GM18870 (cell line): ENCODE data around the gene TSKS.

ENCODE experiments used
- ATAC-seq: cut with Tn5 transposase; IDR thresholded peaks from one replicate; pipeline ENCODE4 v1.9.1; 2021; ENCODE audit warnings: moderate library complexity; ENCODE audit not compliant: unreplicated experiment

Gene TSKS

DNA sequence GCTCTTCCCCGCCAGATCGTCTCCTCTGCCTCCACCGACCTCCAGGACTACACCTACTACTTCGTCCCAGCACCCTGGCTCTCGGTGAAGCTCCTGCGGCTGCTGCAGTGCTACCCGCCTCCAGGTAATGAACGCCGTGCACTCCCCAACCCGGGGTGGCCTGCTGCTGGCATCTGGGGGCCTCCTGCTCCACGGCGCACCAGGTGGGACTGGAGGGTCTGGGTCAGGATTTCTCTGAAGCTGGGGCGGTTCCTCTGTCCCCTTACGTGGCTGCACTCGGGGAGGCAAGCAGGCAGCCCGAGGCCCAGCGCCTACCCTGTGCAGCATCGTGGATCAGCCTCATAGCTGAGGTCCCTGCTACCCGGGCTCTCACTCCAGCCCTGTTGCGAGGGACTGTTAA is 32.5 kb upstream of the TSKS start:
- ATAC-seq = no peak

DNA sequence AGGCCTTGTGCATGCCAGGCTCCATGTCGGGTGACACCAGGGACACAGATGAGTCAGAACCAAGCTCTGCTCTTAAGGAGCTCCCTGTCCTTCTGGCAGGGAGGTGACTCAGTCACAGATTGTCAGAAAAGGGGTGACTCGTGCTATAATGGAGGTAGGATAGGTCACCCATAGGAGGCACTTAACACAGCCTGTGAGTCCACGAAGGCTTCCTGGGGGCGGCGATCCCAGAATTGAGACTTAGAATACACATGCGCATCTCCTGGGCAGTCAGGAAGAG is 30.4 kb upstream of the TSKS start:
- ATAC-seq = no peak

DNA sequence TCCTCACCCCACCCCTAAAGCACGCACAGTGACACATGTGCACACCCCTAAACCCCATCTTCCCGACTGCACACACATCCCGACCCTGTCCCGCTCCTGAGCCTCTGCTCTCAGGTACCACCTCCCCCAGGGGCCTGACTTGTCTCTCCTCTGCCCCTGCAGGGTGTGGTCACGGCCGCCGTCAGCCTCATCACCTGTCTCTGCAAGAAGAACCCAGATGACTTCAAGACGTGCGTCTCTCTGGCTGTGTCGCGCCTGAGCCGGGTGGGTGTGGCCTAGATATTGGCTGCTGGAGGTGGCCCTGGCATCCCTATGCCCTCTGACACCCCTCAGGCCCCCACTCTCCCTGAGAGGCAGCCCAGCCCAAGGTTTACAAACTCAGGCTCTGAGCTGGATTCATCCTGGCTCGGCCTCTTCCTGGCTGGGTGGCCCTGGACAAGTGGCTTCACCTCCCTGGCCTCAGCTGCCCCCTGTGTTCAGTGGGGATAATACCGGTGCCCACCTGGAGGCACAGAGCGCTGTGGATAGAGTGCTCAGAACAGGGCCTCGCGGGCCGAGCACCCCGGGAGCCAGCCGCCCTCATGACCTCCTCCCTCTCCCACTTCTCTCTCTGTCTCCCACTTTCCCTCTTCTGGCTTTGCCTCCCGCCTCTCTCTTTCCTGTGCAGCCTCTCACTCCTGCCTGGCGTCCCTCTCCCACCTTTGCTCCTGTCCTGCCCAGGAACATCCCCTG is 29.9 kb upstream of the TSKS start:
- no peak for ATAC-seq

DNA sequence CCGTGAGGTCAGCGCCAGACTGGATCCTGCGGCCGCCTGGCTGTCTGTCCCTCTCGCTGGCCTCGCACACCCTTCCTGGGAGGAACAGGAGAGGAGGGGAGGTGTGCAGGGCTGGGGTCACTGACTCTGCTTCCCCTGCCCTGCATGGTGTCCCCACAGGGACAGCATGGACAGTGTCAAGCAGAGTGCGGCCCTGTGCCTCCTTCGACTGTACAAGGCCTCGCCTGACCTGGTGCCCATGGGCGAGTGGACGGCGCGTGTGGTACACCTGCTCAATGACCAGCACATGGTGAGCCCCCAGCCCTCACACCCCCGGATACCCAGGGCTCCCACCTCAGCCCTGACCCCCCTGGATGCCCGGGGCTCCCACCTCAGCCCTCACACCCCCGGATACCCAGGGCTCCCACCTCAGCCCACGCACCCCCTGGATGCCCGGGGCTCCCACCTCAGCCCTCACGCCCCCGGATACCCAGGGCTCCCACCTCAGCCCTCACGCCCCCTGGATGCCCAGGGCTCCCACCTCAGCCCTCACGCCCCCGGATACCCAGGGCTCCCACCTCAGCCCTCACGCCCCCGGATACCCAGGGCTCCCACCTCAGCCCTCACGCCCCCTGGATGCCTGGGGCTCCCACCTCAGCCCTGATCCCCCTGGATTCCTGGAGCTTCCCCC is 28.8 kb upstream of the TSKS start:
- no peak for ATAC-seq

DNA sequence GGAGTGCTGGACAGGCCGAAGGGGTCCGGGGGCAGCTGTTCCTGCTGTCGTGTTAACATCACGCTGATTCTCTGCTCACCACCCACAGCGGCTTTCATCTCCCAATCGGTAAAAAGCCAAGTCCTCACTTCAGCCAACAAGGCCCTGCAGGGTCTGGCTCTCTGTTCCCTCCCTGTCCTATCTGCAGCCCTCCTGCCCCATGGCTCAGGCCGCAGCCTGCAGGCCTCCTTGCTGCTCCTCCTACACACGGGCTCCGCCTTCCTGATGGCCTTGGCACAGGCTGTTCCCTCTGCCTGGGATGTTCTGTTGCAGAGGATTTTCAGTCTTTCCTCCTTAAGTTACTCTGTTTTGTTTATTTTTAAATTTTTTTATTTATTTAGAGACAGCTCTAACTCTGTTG is 27.8 kb upstream of the TSKS start:
- ATAC-seq = no peak

DNA sequence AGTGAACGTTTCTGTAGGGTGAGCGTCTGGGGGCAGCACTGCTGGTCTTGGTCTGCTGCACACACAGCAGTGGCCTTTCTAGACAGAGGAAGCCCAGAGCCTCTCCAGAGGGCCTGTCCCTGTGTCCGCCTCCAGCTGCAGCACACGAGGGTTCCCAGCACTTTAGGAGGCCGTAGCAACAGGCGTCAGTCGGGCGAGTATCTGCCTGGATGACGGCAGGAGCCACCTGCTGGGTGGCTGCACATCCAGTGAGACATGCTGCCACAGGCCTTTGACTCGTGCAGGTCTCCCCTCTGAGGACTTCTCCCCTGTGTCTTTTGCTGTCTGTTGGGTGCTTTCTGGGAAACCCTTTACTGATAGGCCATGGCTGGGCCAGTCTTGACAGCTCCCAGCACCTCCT is 25.8 kb upstream of the TSKS start:
- ATAC-seq = no peak

DNA sequence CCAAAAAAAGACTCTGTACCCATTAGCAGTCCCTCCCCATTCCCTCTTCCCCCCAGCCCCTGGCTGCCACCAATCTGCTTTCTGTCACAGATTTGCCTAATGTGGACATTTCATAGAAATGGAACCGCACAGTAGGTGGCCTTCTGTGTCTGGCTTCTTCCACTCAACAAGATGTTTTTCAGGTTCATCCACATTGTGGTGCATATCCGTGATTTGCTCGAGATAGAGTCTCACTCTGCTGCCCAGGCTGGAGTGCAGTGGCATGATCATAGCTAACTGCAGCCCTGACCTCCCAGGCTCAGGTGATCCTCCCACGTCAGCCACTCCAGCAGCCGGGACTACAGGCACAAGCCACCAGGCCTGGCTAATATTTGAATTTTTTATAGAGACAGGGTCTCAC is 24.6 kb upstream of the TSKS start:
- no peak for ATAC-seq

DNA sequence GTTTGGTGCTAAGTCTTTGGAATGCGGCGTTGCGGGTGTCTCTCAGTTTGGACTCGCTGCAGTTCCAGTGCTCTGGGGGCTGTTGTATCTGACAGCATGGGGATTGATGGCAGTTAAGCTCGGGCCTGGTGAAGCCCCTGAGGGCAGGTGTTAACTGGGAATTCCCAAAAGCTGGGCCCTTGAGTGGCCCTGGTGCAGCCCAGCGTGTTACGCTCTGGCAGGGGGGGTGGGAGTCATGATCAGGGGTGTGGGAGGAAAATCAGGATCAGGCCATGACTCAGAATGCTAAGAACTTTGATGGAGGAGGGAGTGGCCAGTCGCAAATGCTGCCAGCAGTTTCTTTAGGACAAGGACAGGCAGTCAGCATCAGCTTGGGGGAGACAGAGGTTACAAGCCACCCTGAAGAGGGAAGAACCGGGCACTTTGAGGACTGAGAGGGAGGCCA is 23.3 kb upstream of the TSKS start:
- ATAC-seq = no peak

DNA sequence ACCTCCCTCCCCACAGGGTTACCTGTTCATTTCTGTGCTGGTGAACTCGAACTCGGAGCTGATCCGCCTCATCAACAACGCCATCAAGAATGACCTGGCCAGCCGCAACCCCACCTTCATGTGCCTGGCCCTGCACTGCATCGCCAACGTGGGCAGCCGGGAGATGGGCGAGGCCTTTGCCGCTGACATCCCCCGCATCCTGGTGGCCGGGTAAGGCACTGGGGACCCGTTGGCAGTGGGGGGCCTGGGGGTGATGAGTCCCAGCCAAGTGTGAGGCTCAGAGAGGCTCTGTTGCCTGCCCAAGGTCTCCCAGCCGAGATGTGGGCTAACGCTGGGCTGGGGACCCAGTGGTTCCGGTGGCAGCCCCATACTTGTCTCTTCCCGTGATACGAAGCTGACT is 19.4 kb upstream of the TSKS start:
- no peak for ATAC-seq

DNA sequence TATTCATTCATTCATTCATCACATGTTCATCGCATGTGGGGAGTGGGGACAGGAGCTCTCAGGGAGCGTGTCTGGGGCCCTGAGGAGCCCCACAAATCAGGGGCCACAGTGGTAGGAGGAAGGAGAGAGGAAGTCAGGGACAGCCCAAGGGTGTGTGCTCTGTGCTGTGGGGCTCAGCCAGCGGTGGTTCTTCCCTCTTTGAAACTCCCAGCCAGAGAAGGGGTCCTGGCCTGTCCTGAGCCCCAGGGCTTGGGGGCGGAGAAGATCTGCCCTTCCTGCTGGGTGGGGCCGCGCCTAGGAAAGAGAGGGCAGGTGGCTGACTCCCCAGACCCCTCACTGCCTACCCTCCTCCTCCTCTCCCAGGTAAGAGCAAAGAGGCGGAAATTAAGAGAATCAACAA is 18.3 kb upstream of the TSKS start:
- no peak for ATAC-seq

DNA sequence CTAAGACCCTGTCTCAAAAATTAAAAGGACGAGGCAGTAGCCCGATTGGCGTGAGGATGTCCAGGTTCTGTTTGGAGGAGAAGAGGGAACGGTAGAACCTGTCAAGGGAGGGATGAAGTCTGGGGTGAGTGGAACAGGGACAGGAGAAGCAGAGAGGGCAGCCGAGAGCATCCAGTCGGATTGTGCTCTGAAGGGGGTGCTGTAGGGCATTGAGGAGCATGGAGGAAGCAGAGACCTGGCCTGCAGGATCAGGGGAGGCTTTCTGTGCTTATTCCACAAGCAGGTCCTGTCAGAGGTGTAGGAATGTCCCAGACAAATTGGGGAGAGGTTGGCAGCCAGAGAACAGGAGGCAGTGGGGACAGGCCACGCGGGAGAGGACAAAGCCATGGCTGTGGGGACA is 17.8 kb upstream of the TSKS start:
- ATAC-seq = no peak

DNA sequence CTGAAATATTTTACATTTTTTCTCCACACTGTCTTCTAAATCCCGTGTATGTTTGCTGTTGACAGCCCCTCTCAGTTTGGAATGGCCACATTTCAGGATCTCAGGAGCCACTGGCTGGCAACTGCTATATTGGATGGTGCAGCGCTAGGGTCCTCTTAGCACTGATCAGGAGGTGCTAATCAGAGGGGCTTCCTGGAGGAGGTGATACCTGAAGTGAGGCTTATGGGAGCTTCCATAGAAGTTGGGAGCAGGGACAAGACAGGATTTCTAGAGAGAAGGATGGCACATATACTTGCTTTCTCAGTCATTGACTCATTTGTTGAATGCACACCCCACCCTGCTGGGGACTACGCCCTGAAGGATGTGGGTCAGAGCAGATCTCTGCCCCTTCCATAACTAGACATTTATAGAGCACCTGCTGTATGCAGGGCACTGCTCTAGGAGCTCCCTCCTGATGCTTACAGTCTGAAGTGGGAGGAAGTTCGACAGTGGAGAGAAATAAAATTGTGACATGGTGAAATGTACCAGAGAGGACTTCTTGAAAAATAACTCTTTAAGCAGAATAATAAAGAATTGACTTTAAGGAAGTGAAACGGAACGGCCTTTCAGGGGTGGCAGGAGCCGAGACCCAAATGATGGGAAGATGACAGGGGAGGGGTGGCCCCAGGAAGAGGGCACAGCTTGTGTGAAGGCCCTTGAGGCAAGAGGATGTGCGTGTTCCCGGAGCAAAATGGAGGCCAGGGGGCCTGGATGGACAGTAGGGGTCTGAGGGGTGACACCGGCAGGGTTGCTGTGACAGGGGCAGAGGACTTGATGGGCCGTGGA is 16.8 kb upstream of the TSKS start:
- ATAC-seq = no peak

DNA sequence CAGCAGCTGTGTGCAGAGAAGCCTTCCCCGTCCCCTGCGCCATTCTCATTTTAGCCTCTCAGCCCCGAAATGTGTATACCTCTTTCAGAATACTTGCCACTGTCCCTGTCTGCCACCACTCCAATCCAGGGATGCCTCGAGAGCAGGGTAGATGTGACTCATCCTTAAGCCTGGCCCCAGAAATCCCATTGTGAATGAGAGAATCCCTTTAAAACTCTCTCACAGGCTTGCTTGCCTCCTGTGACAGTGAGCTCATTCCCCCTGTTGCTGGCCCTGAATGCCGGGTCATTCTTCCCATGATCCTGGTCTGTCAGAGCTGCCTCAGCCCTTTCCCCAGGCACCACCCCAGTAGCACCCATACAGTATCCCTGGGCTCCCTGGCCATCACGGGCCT is 13.3 kb upstream of the TSKS start:
- no peak for ATAC-seq

DNA sequence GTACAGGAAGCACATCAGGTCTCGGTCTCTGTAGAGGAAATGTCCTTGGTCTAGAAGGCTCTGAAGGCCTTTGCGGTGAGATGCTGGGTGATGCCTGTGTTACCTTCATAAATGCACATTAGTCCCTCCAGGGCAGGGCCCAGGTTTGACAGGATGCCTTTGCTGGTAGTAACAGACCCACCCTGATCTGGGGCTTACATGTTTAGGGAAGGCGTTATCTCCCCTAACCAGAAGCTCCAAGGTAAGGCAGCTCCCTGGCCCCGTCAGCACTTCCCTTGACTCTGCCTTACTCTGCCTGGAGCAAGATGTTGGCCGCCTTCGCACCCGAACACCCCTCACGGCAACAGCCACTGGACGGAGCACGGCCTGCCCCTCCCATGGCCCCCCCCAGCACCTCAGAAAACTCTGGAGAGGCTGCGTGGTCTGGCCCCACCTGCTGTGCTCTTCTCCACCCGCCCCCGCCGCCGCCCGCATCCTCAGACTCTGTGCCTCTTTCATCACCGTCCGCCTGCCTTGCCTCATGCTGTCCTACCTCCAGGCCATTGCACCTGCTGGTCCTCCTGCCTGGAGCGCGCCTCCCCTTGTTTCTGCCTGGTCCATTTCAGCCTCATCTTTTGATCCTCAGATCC is 12.8 kb upstream of the TSKS start:
- ATAC-seq = no peak

DNA sequence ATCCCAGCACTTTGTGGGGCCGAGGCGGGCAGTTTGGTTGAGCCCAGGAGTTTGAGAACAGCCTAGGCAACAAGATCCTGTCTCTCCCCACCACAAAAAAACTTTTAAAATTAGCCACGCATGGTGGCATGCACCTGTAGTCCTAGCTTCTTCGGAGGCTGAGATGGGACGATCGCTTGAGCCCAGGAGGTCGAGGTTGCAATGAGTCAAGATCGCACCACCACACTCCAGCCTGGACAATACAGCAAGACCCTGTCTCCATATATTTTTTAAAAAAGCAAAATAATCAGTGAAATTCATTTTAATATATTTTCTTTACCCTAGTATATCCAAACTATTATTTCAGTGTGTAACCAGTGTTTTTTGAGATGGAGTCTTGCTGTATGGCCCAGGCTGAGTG is 11.9 kb upstream of the TSKS start:
- no peak for ATAC-seq

DNA sequence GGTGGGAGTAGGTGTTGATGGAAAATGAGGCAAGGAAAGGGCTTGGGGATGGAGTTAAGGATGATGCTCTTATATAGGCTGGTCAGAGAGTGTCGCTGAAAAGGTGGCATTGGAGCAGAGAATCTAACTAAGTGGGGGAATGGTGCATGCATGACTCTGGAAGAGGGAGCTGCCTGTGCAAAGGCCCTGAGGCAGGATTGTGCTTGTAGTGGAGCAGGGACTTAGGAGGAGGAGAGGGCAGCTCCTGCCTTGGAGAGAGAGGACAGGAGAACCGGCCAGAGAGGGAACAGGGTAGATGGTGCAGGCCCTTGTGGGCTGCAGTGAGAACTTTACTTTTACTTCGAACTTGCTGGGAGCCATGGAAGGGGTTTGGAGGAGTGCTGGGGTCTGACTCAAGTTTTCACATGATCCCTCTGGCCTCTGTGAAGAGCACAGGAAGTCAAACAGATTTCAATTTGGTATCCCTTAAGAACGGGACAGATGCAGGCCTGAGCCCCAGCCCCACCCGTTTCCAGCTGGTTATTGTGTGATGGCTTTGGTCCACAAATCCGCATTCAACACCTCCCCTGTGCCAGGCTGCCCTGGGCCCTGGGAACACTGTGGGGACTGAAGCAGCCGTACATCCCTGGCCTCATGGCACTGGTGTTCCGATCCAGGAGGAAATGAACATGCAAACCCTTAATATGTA is 10.7 kb upstream of the TSKS start:
- no peak for ATAC-seq

DNA sequence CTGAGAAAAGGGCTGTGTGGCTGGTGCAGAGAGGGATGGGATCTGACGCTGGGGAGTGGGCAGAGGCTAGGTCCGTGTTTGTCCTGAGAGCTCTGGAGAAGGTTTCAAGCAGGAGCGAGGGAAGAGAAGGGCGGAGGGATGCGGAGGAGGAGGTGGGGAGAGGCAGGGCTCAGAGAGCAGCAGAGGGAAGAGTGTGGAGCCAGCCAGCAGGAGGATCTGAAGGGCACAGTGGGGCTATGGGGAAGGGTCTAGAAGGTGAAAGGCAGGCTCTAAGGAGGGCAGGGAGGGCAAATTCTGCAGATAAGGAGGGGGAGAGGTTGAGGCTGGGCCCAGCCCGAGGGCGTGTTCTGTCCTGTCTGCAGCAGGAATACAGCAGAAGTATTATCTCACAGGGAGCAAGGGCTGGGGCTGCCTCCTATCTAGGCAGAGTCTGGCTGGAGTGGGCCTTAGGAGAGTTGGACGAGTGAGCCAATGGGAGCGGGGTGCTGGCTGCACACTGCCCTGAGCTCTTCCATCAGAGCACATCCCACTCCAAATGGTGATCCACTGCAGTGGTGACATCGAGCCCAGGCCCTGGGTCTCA is 9.8 kb upstream of the TSKS start:
- no peak for ATAC-seq

DNA sequence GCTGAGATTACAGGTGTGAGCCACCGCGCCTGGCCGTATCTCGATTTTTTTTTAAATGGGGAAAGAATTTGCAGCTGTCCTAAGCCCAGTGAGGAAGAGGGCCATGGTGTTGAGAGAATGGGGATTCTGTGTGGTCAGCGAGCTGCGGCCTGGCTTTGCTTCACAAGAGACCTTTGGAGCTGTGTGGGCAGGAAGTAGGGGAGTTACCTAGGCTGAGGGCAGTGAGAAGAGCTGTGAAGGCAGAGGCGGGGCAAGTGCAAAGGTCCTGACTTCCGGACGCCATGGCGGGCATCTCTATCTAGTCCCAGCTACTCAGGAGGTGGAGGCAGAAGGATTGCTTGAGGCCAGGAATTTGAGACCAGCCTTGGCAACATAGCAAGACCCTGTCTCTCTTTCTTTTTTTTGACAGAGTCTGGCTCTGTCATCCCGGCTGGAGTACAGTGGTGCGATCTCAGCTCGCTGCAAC is 8.6 kb upstream of the TSKS start:
- no peak for ATAC-seq

DNA sequence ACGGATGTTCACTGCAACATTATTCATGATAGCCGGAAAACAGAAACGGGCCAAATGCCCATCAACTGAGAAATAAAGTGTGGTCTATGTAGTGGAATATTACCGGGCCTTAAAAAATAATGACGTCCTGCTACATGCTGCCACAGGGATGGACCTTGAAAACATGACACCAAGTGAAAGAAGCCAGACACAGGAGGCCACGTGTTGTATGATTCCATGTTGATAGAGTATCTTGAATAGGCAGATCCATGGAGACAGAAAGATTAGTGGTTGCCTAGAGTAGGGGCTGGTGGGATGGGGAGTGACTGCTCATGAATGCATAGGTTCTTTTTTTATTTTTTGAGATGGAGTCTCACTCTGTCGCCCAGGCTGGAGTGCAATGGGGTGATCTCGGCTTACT is 7.4 kb upstream of the TSKS start:
- ATAC-seq = no peak

DNA sequence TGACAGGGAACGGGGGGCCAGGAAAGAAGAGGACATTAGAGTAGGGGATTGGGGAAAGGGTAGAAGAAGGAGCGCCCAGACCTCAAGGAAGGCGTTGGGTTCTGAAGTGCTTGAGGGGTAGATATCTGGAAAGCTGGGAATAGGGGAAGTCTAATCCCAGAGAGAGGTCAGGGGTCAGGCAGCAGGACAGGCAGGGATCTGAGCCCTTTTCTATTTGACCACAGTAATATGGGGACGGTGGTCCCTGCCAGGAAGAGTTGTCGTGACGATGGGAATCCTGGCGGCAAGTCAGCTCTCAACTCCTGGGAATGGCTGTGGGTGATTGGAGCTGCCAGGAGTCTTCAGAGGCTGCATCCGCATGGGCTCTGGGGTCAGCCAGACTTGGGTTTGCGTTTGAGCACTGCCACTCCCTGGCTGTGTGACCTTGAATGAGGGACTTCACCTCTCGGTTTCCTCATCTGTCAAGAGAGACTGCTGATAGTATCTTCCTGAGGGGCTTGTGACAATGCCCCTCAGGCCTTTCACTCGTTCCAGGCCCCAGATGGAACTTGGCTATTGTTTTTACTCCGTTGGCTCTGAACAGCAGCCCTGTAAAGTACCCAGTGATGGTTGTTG is 5.0 kb upstream of the TSKS start:
- ATAC-seq = no peak
